ENCODE measurements around the gene ZNF274. TPM values are rescaled to one million over a fixed set of nuclear protein-coding genes. Genes with fewer than 3 reads are reported as not detected.

Gene ZNF274
- total RNA-seq, 1 experiment from 2014 or later, result 28.7 TPM

GRCh38 chr19:58154679-58155648, 27.9 kb upstream of the ZNF274 start:
- Histone ChIP-seq H2BK12ac (ENCODE audit: insufficient read length, low read depth, low read length) (no peak overlapping the region), H4K8ac (replicated peaks; ENCODE audit: insufficient read length, low read depth, low read length) (no peak overlapping the region), H4K5ac (ENCODE audit: insufficient read length, low read depth, low read length) (no peak overlapping the region), H3K27ac (ENCODE audit: insufficient read length, low read depth, low read length) (no peak overlapping the region), H4K20me1 (ENCODE audit: control insufficient read depth, insufficient read depth, insufficient read length) (no peaks in the 10 kb centered on the region), H3K14ac (ENCODE audit: insufficient read depth, low read length) (peak overlapping the region; percentile 67; the same call in 1 of the 2 replicates), H3K4me1 (ENCODE audit: insufficient read depth, low read length) (no peaks in the 10 kb centered on the region), H3K56ac (ENCODE audit: insufficient read length, low read depth, low read length) (no peak overlapping the region), H3T11ph (ENCODE audit: low read length) (no peak overlapping the region), H3K4ac (ENCODE audit: low read depth, low read length) (no peak overlapping the region), H2BK120ac (ENCODE audit: low read depth, low read length, poor library complexity, severe bottlenecking) (no peak overlapping the region), H3K4me2 (ENCODE audit: insufficient read depth, insufficient read length, low read length) (peak overlapping the region; percentile 52), H3K79me1 (ENCODE audit: insufficient read depth, low read depth, low read length, poor library complexity, severe bottlenecking) (no peaks in the 10 kb centered on the region), H3K79me2 (ENCODE audit: insufficient read depth, low read length) (no peaks in the 10 kb centered on the region), H2AK5ac (ENCODE audit: insufficient read length, low read length) (no peak overlapping the region), H3K23ac (ENCODE audit: insufficient read length, low read depth, low read length) (no peak overlapping the region), H4K91ac (ENCODE audit: insufficient read length, low read depth, low read length) (no peak overlapping the region), H3K9me3 (ENCODE audit: control insufficient read depth, low read depth, low read length) (no peaks in the 10 kb centered on the region), H3K23me2 (ENCODE audit: insufficient read length, low read depth, low read length, poor library complexity, severe bottlenecking) (peaks cover under 1% of the 10 kb centered on the region), H2BK5ac (ENCODE audit: insufficient read length, low read length) (no peak overlapping the region), H3K9ac (ENCODE audit: extremely low read depth, insufficient read length, low read length) (peak overlapping the region; percentile 51), H2BK15ac (ENCODE audit: low read depth, low read length) (no peak overlapping the region), H2AFZ (ENCODE audit: low read length) (no peak overlapping the region), H3K18ac (ENCODE audit: insufficient read length, low read depth, low read length) (peak overlapping the region; percentile 18), H3K27me3 (ENCODE audit: insufficient read depth, low read length) (no peaks in the 10 kb centered on the region), H2BK20ac (ENCODE audit: low read depth, low read length, poor library complexity, severe bottlenecking) (no peak overlapping the region)
- peak overlapping the region; percentile 84 to 92 for H3K4me3 Mint-ChIP-seq
- no CpG with 5 or more reads among the region's 85 CpGs for WGBS (ENCODE audit: extremely low coverage, insufficient read length, low lambda C conversion rate)
- TF ChIP-seq CTCF (conservative IDR thresholded peaks at IDR 0.05), result peak; percentile 99
- peak overlapping the region in 1 of 3 experiments; percentile 67; a peak in 2 of 7 replicates for H3K27ac Mint-ChIP-seq
- peak; percentile 96 for DNase-seq
- peaks cover 12% of the 10 kb centered on the region for H3K27me3 Mint-ChIP-seq (ENCODE audit: low read depth)
- peaks cover 4 to 10% of the 10 kb centered on the region in 2 experiments for H3K4me1 Mint-ChIP-seq
- peaks cover 0 to 5% (median under 1%) of the 10 kb centered on the region in 3 experiments; a peak in 4 of 7 replicates for H3K36me3 Mint-ChIP-seq (ENCODE audit: insufficient read depth in 1 of 3, low read depth in 3 of 3)
- peaks cover 22 to 32% of the 10 kb centered on the region in 2 experiments for H3K9me3 Mint-ChIP-seq
